Lower leg skin (tissue), 3 donors: ENCODE data around the gene VRK1.

Source experiments
- POLR2A ChIP-seq, 2 donors: fragments of 450-650 bp; IDR thresholded peaks; one replicate each; pipeline ENCODE4 v1.6.1; 2016 to 2017; ENCODE audit warnings: antibody characterized with exemption in 2 of 2, mild to moderate bottlenecking in 1 of 2, moderate library complexity in 1 of 2
- TF ChIP-seq, protein P1 (sequence below), 3 donors: fragments of 450-650 bp; IDR thresholded peaks; one replicate each; pipeline ENCODE4 v1.5.1; 2016; ENCODE audit warnings: antibody characterized with exemption in 3 of 3, mild to moderate bottlenecking in 3 of 3, moderate library complexity in 2 of 3

DNA sequence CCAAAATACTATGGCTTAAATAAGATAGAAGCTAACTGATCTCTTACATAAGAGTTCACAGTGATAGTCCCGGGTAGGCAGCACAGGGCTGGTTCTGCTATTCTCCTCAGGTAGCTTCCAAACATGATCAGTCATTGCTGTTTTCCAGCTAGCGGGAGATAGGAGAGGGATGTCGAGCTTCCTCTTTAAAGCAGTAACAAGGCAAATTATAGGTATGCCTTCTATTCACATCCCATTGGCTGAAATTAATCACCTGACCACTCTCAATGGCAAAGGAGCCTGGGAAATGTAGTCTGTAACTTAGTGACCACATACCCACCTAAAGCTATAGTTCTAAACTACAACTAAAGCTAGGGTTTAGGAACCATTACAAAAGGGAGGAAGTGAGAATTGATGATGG, 34.5 kb upstream of the VRK1 start:
- TF ChIP-seq, protein P1, sequence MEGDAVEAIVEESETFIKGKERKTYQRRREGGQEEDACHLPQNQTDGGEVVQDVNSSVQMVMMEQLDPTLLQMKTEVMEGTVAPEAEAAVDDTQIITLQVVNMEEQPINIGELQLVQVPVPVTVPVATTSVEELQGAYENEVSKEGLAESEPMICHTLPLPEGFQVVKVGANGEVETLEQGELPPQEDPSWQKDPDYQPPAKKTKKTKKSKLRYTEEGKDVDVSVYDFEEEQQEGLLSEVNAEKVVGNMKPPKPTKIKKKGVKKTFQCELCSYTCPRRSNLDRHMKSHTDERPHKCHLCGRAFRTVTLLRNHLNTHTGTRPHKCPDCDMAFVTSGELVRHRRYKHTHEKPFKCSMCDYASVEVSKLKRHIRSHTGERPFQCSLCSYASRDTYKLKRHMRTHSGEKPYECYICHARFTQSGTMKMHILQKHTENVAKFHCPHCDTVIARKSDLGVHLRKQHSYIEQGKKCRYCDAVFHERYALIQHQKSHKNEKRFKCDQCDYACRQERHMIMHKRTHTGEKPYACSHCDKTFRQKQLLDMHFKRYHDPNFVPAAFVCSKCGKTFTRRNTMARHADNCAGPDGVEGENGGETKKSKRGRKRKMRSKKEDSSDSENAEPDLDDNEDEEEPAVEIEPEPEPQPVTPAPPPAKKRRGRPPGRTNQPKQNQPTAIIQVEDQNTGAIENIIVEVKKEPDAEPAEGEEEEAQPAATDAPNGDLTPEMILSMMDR (IDR thresholded peaks at IDR 0.05) = no peak
- no peak for TF ChIP-seq POLR2A (IDR thresholded peaks at IDR 0.05)
